Fibroblast of lung (primary cell): ENCODE results near the gene IER3. TPM values are rescaled to one million over a fixed set of nuclear protein-coding genes. Genes with fewer than 3 reads are reported as not detected.
A peak's percentile ranks its signal among the peaks of the same experiment; 100 is the strongest.
"Not testable (repeated sequence)": the region's sequence is repeated elsewhere in the genome, so short reads cannot be mapped to it uniquely, and the experiment has no call there.

ENCODE experiments used
- DNase-seq, 2 donors: peaks; one replicate each; pipeline versions ENCODE4 v3.0.0 to v3.0.0-alpha.2; 2010; ENCODE audit warnings: low read depth in 2 of 2
- H2AFZ ChIP-seq: 2 replicates; pipeline ENCODE4 v1.5.1; 2012; ENCODE audit warnings: low read length, control low read depth, inconsistent platforms
- H3K27ac ChIP-seq: 2 replicates; pipeline ENCODE4 v1.5.1; 2011; ENCODE audit warnings: low read length, control low read depth; ENCODE audit not compliant: insufficient read depth
- H3K27me3 ChIP-seq: 2 replicates; pipeline ENCODE4 v1.5.1; 2011; ENCODE audit warnings: mild to moderate bottlenecking, low read length; ENCODE audit not compliant: control insufficient read depth, insufficient read depth
- H3K36me3 ChIP-seq: 2 replicates; pipeline ENCODE4 v1.5.1; 2011; ENCODE audit warnings: low read length; ENCODE audit not compliant: control insufficient read depth, insufficient read depth
- H3K4me1 ChIP-seq: 2 replicates; pipeline ENCODE4 v1.5.1; 2011; ENCODE audit warnings: low read length; ENCODE audit not compliant: control insufficient read depth, insufficient read depth; ENCODE audit errors: extremely low read depth
- H3K4me2 ChIP-seq: 2 replicates; pipeline ENCODE4 v1.5.1; 2011; ENCODE audit warnings: low read length, control low read depth; ENCODE audit not compliant: insufficient read depth; ENCODE audit errors: extremely low read depth
- H3K4me3 ChIP-seq, 4 experiments: fragments of 200-600 bp in 1 of 4; sonication (generic) in 1 of 4; replicated peaks in 1 of 4; 2 replicates each; pipeline ENCODE4 v1.5.1; 2011 to 2016; ENCODE audit warnings: low read length in 4 of 4, low read depth in 3 of 4, mild to moderate bottlenecking in 3 of 4, control low read depth in 2 of 4, inconsistent platforms in 1 of 4, mixed read lengths in 1 of 4; ENCODE audit not compliant: insufficient read depth in 1 of 4; ENCODE audit errors: control extremely low read depth in 1 of 4
- H3K79me2 ChIP-seq: 2 replicates; pipeline ENCODE4 v1.5.1; 2012; ENCODE audit warnings: mild to moderate bottlenecking, low read length, inconsistent platforms; ENCODE audit not compliant: control insufficient read depth, insufficient read depth
- H3K9ac ChIP-seq: 2 replicates; pipeline ENCODE4 v1.5.1; 2011; ENCODE audit warnings: mild to moderate bottlenecking, low read length, control low read depth; ENCODE audit not compliant: insufficient read depth
- H3K9me3 ChIP-seq: 2 replicates; pipeline ENCODE4 v1.5.1; 2012; ENCODE audit warnings: low read depth, low read length; ENCODE audit not compliant: control insufficient read depth, insufficient read depth
- H4K20me1 ChIP-seq: 2 replicates; pipeline ENCODE4 v1.5.1; 2011; ENCODE audit warnings: low read length; ENCODE audit not compliant: control insufficient read depth, insufficient read depth; ENCODE audit errors: extremely low read depth
- polyA plus RNA-seq, 2 donors: library from polyadenylated mRNA; depleted of rRNA in 1 of 2; stranded (reverse) in 1 of 2; unstranded in 1 of 2; fragments of >200 nt; gene quantifications; 2 replicates each; pipeline ENCODE4 v1.2.1, GENCODE V29; 2011 to 2012; ENCODE audit warnings: missing spikeins in 1 of 2
- total RNA-seq: library from RNA; depleted of rRNA; stranded (reverse); fragments of >200 nt; gene quantifications from 2 replicates; pipeline ENCODE4 v1.2.1, GENCODE V29; 2014
- TF ChIP-seq, protein P1 (sequence below), 2 donors: IDR thresholded peaks in 1 of 2; conservative IDR thresholded peaks in 1 of 2; 1 replicate in 1 of 2; 2 replicates in 1 of 2; pipeline ENCODE4 v1.5.1; 2011 to 2012; ENCODE audit warnings: low read length in 2 of 2, control low read depth in 1 of 2, inconsistent platforms in 1 of 2, low read depth in 1 of 2, mild to moderate bottlenecking in 1 of 2

IER3 gene
- total and polyA plus RNA-seq, 2 donors (not counting 1 experiment from before 2014, with no cell fraction given) = 34.2 to 43.3 TPM

DNA sequence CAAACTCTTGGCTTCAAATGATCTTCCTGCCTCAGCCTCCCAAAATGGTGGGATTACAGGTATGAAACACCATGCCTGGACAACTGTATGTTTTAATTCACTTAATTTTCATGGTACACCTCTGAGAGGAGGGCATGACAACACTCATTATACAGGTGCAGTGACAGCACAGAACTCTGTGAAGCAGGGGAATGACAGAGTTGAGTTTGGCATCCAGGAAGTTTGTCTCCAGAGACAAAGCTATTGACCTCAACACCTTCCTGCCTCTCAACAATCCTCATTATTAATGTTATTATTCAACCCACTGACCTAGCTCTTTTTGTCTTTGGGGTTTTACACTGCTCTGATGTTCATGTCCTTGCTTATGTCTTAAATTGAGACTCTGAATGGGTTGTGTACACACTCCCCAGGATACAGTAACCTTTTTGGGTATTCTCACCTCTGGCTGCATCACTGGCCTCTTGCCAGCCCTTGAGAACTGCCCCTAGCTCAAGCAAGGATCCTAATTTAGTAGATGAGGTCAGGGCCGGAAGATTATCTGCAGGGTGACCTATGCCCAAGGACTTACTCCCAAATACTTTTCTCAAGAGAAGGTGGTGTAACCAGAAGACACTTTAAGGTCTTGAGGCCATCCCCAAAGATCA lies 13.0 kb upstream of the IER3 start:
- Histone ChIP-seq H3K27ac (no peak overlapping the region), H3K9ac (no peak overlapping the region), H3K4me2 (no peak overlapping the region), H4K20me1 (no peaks in the 10 kb centered on the region), H3K27me3 (no peaks in the 10 kb centered on the region), H3K4me1 (peaks cover 24% of the 10 kb centered on the region), H3K36me3 (no peaks in the 10 kb centered on the region), H2AFZ (no peak overlapping the region), H3K79me2 (no peaks in the 10 kb centered on the region), H3K4me3 (no peak overlapping the region), H3K9me3 (no peaks in the 10 kb centered on the region)
- DNase-seq = no peak
- TF ChIP-seq, protein P1, sequence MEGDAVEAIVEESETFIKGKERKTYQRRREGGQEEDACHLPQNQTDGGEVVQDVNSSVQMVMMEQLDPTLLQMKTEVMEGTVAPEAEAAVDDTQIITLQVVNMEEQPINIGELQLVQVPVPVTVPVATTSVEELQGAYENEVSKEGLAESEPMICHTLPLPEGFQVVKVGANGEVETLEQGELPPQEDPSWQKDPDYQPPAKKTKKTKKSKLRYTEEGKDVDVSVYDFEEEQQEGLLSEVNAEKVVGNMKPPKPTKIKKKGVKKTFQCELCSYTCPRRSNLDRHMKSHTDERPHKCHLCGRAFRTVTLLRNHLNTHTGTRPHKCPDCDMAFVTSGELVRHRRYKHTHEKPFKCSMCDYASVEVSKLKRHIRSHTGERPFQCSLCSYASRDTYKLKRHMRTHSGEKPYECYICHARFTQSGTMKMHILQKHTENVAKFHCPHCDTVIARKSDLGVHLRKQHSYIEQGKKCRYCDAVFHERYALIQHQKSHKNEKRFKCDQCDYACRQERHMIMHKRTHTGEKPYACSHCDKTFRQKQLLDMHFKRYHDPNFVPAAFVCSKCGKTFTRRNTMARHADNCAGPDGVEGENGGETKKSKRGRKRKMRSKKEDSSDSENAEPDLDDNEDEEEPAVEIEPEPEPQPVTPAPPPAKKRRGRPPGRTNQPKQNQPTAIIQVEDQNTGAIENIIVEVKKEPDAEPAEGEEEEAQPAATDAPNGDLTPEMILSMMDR (conservative IDR thresholded peaks at IDR 0.05 in 1 of 2, IDR thresholded peaks at IDR 0.05 in 1 of 2; ENCODE audit: low read depth in 1 of 2, low read length in 2 of 2) = no peak

DNA sequence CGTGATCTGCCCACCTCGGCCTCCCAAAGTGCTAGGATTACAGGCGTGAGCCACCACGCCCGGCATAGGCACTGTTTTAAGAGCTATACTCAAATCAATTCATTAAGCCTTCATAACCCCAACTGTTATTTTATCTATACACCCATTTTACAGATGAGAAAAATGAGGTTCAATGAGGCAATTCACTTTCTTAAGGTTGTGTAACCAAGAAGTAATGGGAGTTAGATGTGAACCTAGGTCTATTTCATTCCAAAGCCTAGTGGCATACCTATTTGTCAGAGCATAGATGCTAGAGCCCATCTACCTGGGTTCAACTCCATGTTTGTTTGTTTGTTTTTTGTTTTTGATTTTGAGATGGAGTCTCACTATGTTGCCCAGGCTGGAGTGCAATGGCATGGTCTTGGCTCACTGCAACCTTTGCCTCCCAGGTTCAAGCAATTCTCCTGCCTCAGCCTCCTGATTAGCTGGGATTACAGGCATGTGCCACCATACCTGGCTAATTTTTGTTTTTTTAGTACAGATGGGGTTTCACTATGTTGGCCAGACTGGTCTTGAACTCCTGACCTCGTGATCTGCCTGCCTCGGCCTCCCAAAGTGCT lies 12.2 kb upstream of the IER3 start:
- not testable (repeated sequence) for H2AFZ ChIP-seq, H3K9ac ChIP-seq, H3K4me2 ChIP-seq, H3K79me2 ChIP-seq, H3K36me3 ChIP-seq, DNase-seq, H3K27ac ChIP-seq, H3K27me3 ChIP-seq, H3K4me3 ChIP-seq, H4K20me1 ChIP-seq, H3K9me3 ChIP-seq
- H3K4me1 ChIP-seq = peaks cover 29% of the 10 kb centered on the region

DNA sequence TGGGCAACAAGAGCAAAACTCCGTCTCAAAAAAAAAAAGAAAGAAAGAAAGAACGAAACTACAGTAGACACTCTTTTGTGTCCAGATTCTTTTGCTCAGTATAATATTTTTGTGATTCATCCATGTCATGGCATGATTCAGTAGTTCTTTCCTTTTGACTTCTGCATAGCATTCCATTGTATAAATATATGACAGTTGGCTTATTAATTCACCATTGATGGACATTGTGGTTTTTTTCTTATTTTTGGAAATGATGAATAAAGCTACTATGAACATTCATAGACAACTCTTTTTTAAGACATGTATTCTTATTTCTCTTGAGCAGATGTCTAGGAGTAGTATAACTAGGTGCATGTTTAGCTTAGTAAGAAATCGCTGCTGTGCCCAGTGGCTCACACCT lies 10.3 kb upstream of the IER3 start:
- H3K9me3 ChIP-seq = no peaks in the 10 kb centered on the region
- no peak overlapping the region for H2AFZ ChIP-seq
- no peak overlapping the region for H3K4me2 ChIP-seq
- peaks cover 27% of the 10 kb centered on the region for H3K4me1 ChIP-seq
- H3K4me3 ChIP-seq = no peak overlapping the region
- H3K27me3 ChIP-seq = no peaks in the 10 kb centered on the region
- H3K79me2 ChIP-seq = no peaks in the 10 kb centered on the region
- no peak overlapping the region for H3K9ac ChIP-seq
- TF ChIP-seq, protein P1 (conservative IDR thresholded peaks at IDR 0.05 in 1 of 2, IDR thresholded peaks at IDR 0.05 in 1 of 2; ENCODE audit: low read depth in 1 of 2, low read length in 2 of 2) = no peak
- peak overlapping the region; percentile 44 for H3K27ac ChIP-seq
- peak in 1 of 2 donors; percentile 88 for DNase-seq
- H4K20me1 ChIP-seq = no peaks in the 10 kb centered on the region
- H3K36me3 ChIP-seq = no peaks in the 10 kb centered on the region
